ENCODE measurements around the gene GPBP1. TPM values are rescaled to one million over a fixed set of nuclear protein-coding genes. Genes with fewer than 3 reads are reported as not detected.

Gene GPBP1
- total and polyA plus RNA-seq, 2 experiments from 2014 or later: 105 to 109 TPM

DNA sequence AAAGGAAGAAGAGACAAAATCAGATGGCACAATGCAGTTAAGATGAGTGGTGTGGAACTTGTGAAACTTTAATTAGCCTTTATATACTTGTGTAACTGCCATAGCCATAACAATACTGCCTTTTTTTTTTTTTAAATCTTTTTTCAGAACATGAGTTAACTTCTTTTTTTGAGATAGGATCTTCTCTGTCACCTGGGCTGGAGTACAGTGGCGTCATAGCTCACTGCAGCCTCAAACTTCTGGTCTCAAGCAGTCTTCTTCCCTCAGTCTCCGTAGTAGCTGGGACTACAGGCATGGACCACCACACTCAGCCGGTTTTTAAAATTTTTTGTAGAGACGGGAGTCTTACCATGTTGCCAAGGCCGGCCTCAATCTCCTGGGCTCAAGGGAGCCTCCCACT, 37.2 kb downstream of the GPBP1 start:
- no peak overlapping the region; the same call in 1 of the 2 replicates for H3K27ac Mint-ChIP-seq
- no peaks in the 10 kb centered on the region for H3F3A ChIP-seq (replicated peaks; ENCODE audit: low read depth)
- H3K36me3 Mint-ChIP-seq (ENCODE audit: low read depth): peaks cover 29% of the 10 kb centered on the region
- no peak overlapping the region for H3K27ac ChIP-seq (ENCODE audit: low read depth)
- no peak overlapping the region for H3K4me3 Mint-ChIP-seq
- H3K4me1 Mint-ChIP-seq: peaks cover 56% of the 10 kb centered on the region
- H3K4me3 ChIP-seq: no peak overlapping the region
- peaks cover 53% of the 10 kb centered on the region for H3K4me1 ChIP-seq (ENCODE audit: insufficient read depth)
- H3K36me3 ChIP-seq (ENCODE audit: insufficient read depth): peaks cover 9% of the 10 kb centered on the region; the same call in 1 of the 2 replicates
- no peaks in the 10 kb centered on the region for H3K27me3 ChIP-seq (ENCODE audit: insufficient read depth)
- 0 out of 2 replicates have a peak overlapping the region, but pooled peaks have one; percentile 6 for H3K4me2 ChIP-seq
- peaks cover 3% of the 10 kb centered on the region for H3K27me3 Mint-ChIP-seq (ENCODE audit: insufficient read depth, low read depth, poor library complexity)
- no peaks in the 10 kb centered on the region for H3K9me2 ChIP-seq (ENCODE audit: insufficient read depth)
- H3K9me3 Mint-ChIP-seq: no peaks in the 10 kb centered on the region; the same call in 2 of the 3 replicates
- H3K79me2 ChIP-seq (replicated peaks; ENCODE audit: insufficient read depth): peaks cover 100% of the 10 kb centered on the region
- H2AFZ ChIP-seq: no peak overlapping the region
- TF ChIP-seq NANOG (IDR thresholded peaks at IDR 0.05; ENCODE audit: borderline replicate concordance) (no peak), POLR2AphosphoS5 (IDR thresholded peaks at IDR 0.05; ENCODE audit: low read depth) (no peak), ZNF331 (CRISPR knock-in tag; IDR thresholded peaks at IDR 0.05; ENCODE audit: low read depth) (no peak), CREB1 (CRISPR knock-in tag; IDR thresholded peaks at IDR 0.05; ENCODE audit: low read depth) (no peak)
- TF ChIP-seq, protein P1, sequence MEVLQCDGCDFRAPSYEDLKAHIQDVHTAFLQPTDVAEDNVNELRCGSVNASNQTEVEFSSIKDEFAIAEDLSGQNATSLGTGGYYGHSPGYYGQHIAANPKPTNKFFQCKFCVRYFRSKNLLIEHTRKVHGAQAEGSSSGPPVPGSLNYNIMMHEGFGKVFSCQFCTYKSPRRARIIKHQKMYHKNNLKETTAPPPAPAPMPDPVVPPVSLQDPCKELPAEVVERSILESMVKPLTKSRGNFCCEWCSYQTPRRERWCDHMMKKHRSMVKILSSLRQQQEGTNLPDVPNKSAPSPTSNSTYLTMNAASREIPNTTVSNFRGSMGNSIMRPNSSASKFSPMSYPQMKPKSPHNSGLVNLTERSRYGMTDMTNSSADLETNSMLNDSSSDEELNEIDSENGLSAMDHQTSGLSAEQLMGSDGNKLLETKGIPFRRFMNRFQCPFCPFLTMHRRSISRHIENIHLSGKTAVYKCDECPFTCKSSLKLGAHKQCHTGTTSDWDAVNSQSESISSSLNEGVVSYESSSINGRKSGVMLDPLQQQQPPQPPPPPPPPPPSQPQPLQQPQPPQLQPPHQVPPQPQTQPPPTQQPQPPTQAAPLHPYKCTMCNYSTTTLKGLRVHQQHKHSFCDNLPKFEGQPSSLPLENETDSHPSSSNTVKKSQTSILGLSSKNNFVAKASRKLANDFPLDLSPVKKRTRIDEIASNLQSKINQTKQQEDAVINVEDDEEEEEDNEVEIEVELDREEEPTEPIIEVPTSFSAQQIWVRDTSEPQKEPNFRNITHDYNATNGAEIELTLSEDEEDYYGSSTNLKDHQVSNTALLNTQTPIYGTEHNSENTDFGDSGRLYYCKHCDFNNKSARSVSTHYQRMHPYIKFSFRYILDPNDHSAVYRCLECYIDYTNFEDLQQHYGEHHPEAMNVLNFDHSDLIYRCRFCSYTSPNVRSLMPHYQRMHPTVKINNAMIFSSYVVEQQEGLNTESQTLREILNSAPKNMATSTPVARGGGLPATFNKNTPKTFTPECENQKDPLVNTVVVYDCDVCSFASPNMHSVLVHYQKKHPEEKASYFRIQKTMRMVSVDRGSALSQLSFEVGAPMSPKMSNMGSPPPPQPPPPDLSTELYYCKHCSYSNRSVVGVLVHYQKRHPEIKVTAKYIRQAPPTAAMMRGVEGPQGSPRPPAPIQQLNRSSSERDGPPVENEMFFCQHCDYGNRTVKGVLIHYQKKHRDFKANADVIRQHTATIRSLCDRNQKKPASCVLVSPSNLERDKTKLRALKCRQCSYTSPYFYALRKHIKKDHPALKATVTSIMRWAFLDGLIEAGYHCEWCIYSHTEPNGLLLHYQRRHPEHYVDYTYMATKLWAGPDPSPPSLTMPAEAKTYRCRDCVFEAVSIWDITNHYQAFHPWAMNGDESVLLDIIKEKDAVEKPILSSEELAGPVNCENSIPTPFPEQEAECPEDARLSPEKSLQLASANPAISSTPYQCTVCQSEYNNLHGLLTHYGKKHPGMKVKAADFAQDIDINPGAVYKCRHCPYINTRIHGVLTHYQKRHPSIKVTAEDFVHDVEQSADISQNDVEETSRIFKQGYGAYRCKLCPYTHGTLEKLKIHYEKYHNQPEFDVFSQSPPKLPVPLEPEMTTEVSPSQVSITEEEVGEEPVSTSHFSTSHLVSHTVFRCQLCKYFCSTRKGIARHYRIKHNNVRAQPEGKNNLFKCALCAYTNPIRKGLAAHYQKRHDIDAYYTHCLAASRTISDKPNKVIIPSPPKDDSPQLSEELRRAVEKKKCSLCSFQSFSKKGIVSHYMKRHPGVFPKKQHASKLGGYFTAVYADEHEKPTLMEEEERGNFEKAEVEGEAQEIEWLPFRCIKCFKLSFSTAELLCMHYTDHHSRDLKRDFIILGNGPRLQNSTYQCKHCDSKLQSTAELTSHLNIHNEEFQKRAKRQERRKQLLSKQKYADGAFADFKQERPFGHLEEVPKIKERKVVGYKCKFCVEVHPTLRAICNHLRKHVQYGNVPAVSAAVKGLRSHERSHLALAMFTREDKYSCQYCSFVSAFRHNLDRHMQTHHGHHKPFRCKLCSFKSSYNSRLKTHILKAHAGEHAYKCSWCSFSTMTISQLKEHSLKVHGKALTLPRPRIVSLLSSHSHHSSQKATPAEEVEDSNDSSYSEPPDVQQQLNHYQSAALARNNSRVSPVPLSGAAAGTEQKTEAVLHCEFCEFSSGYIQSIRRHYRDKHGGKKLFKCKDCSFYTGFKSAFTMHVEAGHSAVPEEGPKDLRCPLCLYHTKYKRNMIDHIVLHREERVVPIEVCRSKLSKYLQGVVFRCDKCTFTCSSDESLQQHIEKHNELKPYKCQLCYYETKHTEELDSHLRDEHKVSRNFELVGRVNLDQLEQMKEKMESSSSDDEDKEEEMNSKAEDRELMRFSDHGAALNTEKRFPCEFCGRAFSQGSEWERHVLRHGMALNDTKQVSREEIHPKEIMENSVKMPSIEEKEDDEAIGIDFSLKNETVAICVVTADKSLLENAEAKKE (CRISPR knock-in tag; IDR thresholded peaks at IDR 0.05): no peak
- TF ChIP-seq, protein P2, sequence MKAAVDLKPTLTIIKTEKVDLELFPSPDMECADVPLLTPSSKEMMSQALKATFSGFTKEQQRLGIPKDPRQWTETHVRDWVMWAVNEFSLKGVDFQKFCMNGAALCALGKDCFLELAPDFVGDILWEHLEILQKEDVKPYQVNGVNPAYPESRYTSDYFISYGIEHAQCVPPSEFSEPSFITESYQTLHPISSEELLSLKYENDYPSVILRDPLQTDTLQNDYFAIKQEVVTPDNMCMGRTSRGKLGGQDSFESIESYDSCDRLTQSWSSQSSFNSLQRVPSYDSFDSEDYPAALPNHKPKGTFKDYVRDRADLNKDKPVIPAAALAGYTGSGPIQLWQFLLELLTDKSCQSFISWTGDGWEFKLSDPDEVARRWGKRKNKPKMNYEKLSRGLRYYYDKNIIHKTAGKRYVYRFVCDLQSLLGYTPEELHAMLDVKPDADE (IDR thresholded peaks at IDR 0.05): no peak
- TF ChIP-seq, protein P3, sequence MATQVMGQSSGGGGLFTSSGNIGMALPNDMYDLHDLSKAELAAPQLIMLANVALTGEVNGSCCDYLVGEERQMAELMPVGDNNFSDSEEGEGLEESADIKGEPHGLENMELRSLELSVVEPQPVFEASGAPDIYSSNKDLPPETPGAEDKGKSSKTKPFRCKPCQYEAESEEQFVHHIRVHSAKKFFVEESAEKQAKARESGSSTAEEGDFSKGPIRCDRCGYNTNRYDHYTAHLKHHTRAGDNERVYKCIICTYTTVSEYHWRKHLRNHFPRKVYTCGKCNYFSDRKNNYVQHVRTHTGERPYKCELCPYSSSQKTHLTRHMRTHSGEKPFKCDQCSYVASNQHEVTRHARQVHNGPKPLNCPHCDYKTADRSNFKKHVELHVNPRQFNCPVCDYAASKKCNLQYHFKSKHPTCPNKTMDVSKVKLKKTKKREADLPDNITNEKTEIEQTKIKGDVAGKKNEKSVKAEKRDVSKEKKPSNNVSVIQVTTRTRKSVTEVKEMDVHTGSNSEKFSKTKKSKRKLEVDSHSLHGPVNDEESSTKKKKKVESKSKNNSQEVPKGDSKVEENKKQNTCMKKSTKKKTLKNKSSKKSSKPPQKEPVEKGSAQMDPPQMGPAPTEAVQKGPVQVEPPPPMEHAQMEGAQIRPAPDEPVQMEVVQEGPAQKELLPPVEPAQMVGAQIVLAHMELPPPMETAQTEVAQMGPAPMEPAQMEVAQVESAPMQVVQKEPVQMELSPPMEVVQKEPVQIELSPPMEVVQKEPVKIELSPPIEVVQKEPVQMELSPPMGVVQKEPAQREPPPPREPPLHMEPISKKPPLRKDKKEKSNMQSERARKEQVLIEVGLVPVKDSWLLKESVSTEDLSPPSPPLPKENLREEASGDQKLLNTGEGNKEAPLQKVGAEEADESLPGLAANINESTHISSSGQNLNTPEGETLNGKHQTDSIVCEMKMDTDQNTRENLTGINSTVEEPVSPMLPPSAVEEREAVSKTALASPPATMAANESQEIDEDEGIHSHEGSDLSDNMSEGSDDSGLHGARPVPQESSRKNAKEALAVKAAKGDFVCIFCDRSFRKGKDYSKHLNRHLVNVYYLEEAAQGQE (IDR thresholded peaks at IDR 0.05; ENCODE audit: unreplicated experiment): no peak
- TF ChIP-seq, protein P4, sequence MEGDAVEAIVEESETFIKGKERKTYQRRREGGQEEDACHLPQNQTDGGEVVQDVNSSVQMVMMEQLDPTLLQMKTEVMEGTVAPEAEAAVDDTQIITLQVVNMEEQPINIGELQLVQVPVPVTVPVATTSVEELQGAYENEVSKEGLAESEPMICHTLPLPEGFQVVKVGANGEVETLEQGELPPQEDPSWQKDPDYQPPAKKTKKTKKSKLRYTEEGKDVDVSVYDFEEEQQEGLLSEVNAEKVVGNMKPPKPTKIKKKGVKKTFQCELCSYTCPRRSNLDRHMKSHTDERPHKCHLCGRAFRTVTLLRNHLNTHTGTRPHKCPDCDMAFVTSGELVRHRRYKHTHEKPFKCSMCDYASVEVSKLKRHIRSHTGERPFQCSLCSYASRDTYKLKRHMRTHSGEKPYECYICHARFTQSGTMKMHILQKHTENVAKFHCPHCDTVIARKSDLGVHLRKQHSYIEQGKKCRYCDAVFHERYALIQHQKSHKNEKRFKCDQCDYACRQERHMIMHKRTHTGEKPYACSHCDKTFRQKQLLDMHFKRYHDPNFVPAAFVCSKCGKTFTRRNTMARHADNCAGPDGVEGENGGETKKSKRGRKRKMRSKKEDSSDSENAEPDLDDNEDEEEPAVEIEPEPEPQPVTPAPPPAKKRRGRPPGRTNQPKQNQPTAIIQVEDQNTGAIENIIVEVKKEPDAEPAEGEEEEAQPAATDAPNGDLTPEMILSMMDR (conservative IDR thresholded peaks at IDR 0.05; ENCODE audit: low read depth in 2 of 2): no peak
- ATAC-seq (no peak), DNase-seq (ENCODE audit: low spot score) (no peak)
- peaks cover 82% of the 10 kb centered on the region for H4K20me1 ChIP-seq (replicated peaks; ENCODE audit: insufficient read depth)

Data from GM23338 (cell line).